ENCODE data around the gene ZFAND6. TPM values are rescaled to one million over a fixed set of nuclear protein-coding genes. Genes with fewer than 3 reads are reported as not detected.

Gene ZFAND6
- total RNA-seq, 2 experiments from 2014 or later: 86.2 to 122 TPM

GRCh38 chr15:80169768-80170357 is 110.4 kb downstream of the ZFAND6 start:
- no peak overlapping the region for H3K27ac ChIP-seq (ENCODE audit: low read depth, low read length, poor library complexity, severe bottlenecking)
- no peak overlapping the region for H3K4me2 ChIP-seq (ENCODE audit: low read length)
- H3K9me3 ChIP-seq (ENCODE audit: low read length): no peaks in the 10 kb centered on the region
- no peaks in the 10 kb centered on the region for H3K36me3 ChIP-seq (ENCODE audit: insufficient read depth, low read length)
- intact Hi-C loops (cut with micrococcal nuclease; ENCODE audit: unreplicated experiment): loop anchor here (5.0 kb wide), 2 partner anchors 273 to 318 kb away; partner anchors contain the start of gene MTHFS
- H3K79me2 ChIP-seq (ENCODE audit: insufficient read depth, low read depth, low read length): no peaks in the 10 kb centered on the region
- no peaks in the 10 kb centered on the region for H3K4me1 ChIP-seq (ENCODE audit: insufficient read depth, low read length, poor library complexity, severe bottlenecking)
- no peaks in the 10 kb centered on the region for H3K9me2 ChIP-seq (ENCODE audit: insufficient read depth, low read length)
- no peak for TF ChIP-seq CTCF (conservative IDR thresholded peaks at IDR 0.05; ENCODE audit: low read length)
- no peak for TF ChIP-seq EZH2phosphoT487 (IDR thresholded peaks at IDR 0.05; ENCODE audit: borderline replicate concordance, low read depth, low read length)
- H4K20me1 ChIP-seq (ENCODE audit: insufficient read depth, low read length): no peaks in the 10 kb centered on the region
- H3K4me3 ChIP-seq (ENCODE audit: low read depth, low read length, poor library complexity, severe bottlenecking): no peak overlapping the region
- no peak overlapping the region for H2AFZ ChIP-seq (ENCODE audit: low read length)
- no TSS peak for BruUV-seq (replicated peaks)
- ChIA-PET CTCF (ENCODE audit: unreplicated experiment) (no interaction called here), POLR2A (interaction anchor here (0.5 to 0.7 kb wide), 2 partner anchors 9 to 77 kb away, joined by 3 to 4 read pairs; no protein-coding TSS in a partner anchor)
- DNase-seq (ENCODE audit: low spot score): no peak

GRCh38 chr15:80170596-80170995 is 111.1 kb downstream of the ZFAND6 start:
- no peak for DNase-seq (ENCODE audit: low spot score)
- ChIA-PET POLR2A (interaction anchor here (0.5 kb wide), 1 partner anchor 78 kb away, joined by 3 read pairs; no protein-coding TSS in a partner anchor), CTCF (ENCODE audit: unreplicated experiment) (no interaction called here)
- Histone ChIP-seq H3K27ac (ENCODE audit: low read depth, low read length, poor library complexity, severe bottlenecking) (no peak overlapping the region), H3K4me3 (ENCODE audit: low read depth, low read length, poor library complexity, severe bottlenecking) (no peak overlapping the region), H3K4me1 (ENCODE audit: insufficient read depth, low read length, poor library complexity, severe bottlenecking) (no peaks in the 10 kb centered on the region), H3K9me3 (ENCODE audit: low read length) (no peaks in the 10 kb centered on the region), H3K36me3 (ENCODE audit: insufficient read depth, low read length) (no peaks in the 10 kb centered on the region), H4K20me1 (ENCODE audit: insufficient read depth, low read length) (no peaks in the 10 kb centered on the region), H3K79me2 (ENCODE audit: insufficient read depth, low read depth, low read length) (no peaks in the 10 kb centered on the region), H3K9me2 (ENCODE audit: insufficient read depth, low read length) (no peaks in the 10 kb centered on the region), H2AFZ (ENCODE audit: low read length) (no peak overlapping the region), H3K4me2 (ENCODE audit: low read length) (no peak overlapping the region)
- BruUV-seq (replicated peaks): no TSS peak
- intact Hi-C loops (cut with micrococcal nuclease; ENCODE audit: unreplicated experiment): loop anchor here (5.0 kb wide), 2 partner anchors 273 to 318 kb away; partner anchors contain the start of gene MTHFS
- no peak for TF ChIP-seq EZH2phosphoT487 (IDR thresholded peaks at IDR 0.05; ENCODE audit: borderline replicate concordance, low read depth, low read length)
- TF ChIP-seq CTCF (conservative IDR thresholded peaks at IDR 0.05; ENCODE audit: low read length): no peak

- POLR2A ChIA-PET: interaction anchor here (1.1 kb wide), 1 partner anchor 11 kb away, joined by 5 read pairs; no protein-coding TSS in a partner anchor
- no peak overlapping the region for H2AFZ ChIP-seq (ENCODE audit: low read length)
These were observed 112.3 kb downstream of the ZFAND6 start for GRCh38 chr15:80171787-80172186.

More at GRCh38 chr15:80171787-80172186, 112.3 kb downstream of the ZFAND6 start:
- no peaks in the 10 kb centered on the region for H4K20me1 ChIP-seq (ENCODE audit: insufficient read depth, low read length)
- no peak for TF ChIP-seq CTCF (conservative IDR thresholded peaks at IDR 0.05; ENCODE audit: low read length)
- TF ChIP-seq EZH2phosphoT487 (IDR thresholded peaks at IDR 0.05; ENCODE audit: borderline replicate concordance, low read depth, low read length): no peak
- no peak overlapping the region for H3K4me3 ChIP-seq (ENCODE audit: low read depth, low read length, poor library complexity, severe bottlenecking)
- no peaks in the 10 kb centered on the region for H3K4me1 ChIP-seq (ENCODE audit: insufficient read depth, low read length, poor library complexity, severe bottlenecking)
- no peaks in the 10 kb centered on the region for H3K9me2 ChIP-seq (ENCODE audit: insufficient read depth, low read length)
- intact Hi-C loops (cut with micrococcal nuclease; ENCODE audit: unreplicated experiment): loop anchor here (5.0 kb wide), 2 partner anchors 274 to 319 kb away; partner anchors contain the start of gene MTHFS
- no peaks in the 10 kb centered on the region for H3K79me2 ChIP-seq (ENCODE audit: insufficient read depth, low read depth, low read length)
- no TSS peak for BruUV-seq (replicated peaks)
- CTCF ChIA-PET (ENCODE audit: unreplicated experiment): interaction anchor here (0.5 kb wide), 1 partner anchor 518 kb away, joined by 3 read pairs; no protein-coding TSS in a partner anchor
- no peak overlapping the region for H3K4me2 ChIP-seq (ENCODE audit: low read length)
- no peak for DNase-seq (ENCODE audit: low spot score)
- no peaks in the 10 kb centered on the region for H3K36me3 ChIP-seq (ENCODE audit: insufficient read depth, low read length)
- no peaks in the 10 kb centered on the region for H3K9me3 ChIP-seq (ENCODE audit: low read length)
- H3K27ac ChIP-seq (ENCODE audit: low read depth, low read length, poor library complexity, severe bottlenecking): no peak overlapping the region

Measured in OCI-LY7 (cell line).